ENCODE results near the gene PTBP2. TPM values are rescaled to one million over a fixed set of nuclear protein-coding genes. Genes with fewer than 3 reads are reported as not detected.
A peak's percentile ranks its signal among the peaks of the same experiment; 100 is the strongest.

The PTBP2 gene
- total RNA-seq, 1 donor from 2014 or later = 26.1 TPM

GRCh38 chr1:96842215-96842614 is 120.6 kb downstream of the PTBP2 start:
- H3K27ac Mint-ChIP-seq (ENCODE audit: unreplicated experiment) = no peak overlapping the region
- peaks cover 4% of the 10 kb centered on the region for H3K4me1 Mint-ChIP-seq (ENCODE audit: unreplicated experiment)
- no peak overlapping the region for H3K4me3 Mint-ChIP-seq (ENCODE audit: unreplicated experiment)
- TF ChIP-seq CTCF (IDR thresholded peaks at IDR 0.05) = peak; percentile 21
- no peaks in the 10 kb centered on the region for H3K36me3 Mint-ChIP-seq (ENCODE audit: unreplicated experiment)
- peaks cover 11% of the 10 kb centered on the region for H3K9me3 Mint-ChIP-seq (ENCODE audit: unreplicated experiment)
- H3K27me3 Mint-ChIP-seq (ENCODE audit: unreplicated experiment) = no peaks in the 10 kb centered on the region
- DNase-seq (ENCODE audit: extremely low spot score, unreplicated experiment) = no peak

GRCh38 chr1:96843196-96843595 is 121.6 kb downstream of the PTBP2 start:
- H3K27ac Mint-ChIP-seq (ENCODE audit: unreplicated experiment) = no peak overlapping the region
- H3K4me3 Mint-ChIP-seq (ENCODE audit: unreplicated experiment) = no peak overlapping the region
- no peaks in the 10 kb centered on the region for H3K36me3 Mint-ChIP-seq (ENCODE audit: unreplicated experiment)
- DNase-seq (ENCODE audit: extremely low spot score, unreplicated experiment) = no peak
- H3K9me3 Mint-ChIP-seq (ENCODE audit: unreplicated experiment) = peaks cover 11% of the 10 kb centered on the region
- no peaks in the 10 kb centered on the region for H3K27me3 Mint-ChIP-seq (ENCODE audit: unreplicated experiment)
- no peaks in the 10 kb centered on the region for H3K4me1 Mint-ChIP-seq (ENCODE audit: unreplicated experiment)
- no peak for TF ChIP-seq CTCF (IDR thresholded peaks at IDR 0.05)

- Mint-ChIP-seq H3K4me1 (ENCODE audit: unreplicated experiment) (no peaks in the 10 kb centered on the region), H3K36me3 (ENCODE audit: unreplicated experiment) (no peaks in the 10 kb centered on the region), H3K27me3 (ENCODE audit: unreplicated experiment) (no peaks in the 10 kb centered on the region), H3K4me3 (ENCODE audit: unreplicated experiment) (no peak overlapping the region), H3K27ac (ENCODE audit: unreplicated experiment) (no peak overlapping the region), H3K9me3 (ENCODE audit: unreplicated experiment) (peaks cover 8% of the 10 kb centered on the region)
- no peak for TF ChIP-seq CTCF (IDR thresholded peaks at IDR 0.05)
- DNase-seq (ENCODE audit: extremely low spot score, unreplicated experiment) = no peak
Observed at GRCh38 chr1:96843601-96844000, 122.0 kb downstream of the PTBP2 start.

- no peaks in the 10 kb centered on the region for H3K4me1 Mint-ChIP-seq (ENCODE audit: unreplicated experiment)
Observed at GRCh38 chr1:96845464-96845863, 123.9 kb downstream of the PTBP2 start.

GRCh38 chr1:96861836-96862235 is 140.3 kb downstream of the PTBP2 start:
- TF ChIP-seq CTCF (IDR thresholded peaks at IDR 0.05) = no peak
- Mint-ChIP-seq H3K27me3 (ENCODE audit: unreplicated experiment) (no peaks in the 10 kb centered on the region), H3K4me1 (ENCODE audit: unreplicated experiment) (peaks cover 7% of the 10 kb centered on the region), H3K4me3 (ENCODE audit: unreplicated experiment) (no peak overlapping the region), H3K27ac (ENCODE audit: unreplicated experiment) (no peak overlapping the region), H3K36me3 (ENCODE audit: unreplicated experiment) (peaks cover 3% of the 10 kb centered on the region), H3K9me3 (ENCODE audit: unreplicated experiment) (peaks cover 18% of the 10 kb centered on the region)
- no peak for DNase-seq (ENCODE audit: extremely low spot score, unreplicated experiment)

More at GRCh38 chr1:96845464-96845863, 123.9 kb downstream of the PTBP2 start:
- no peak overlapping the region for H3K4me3 Mint-ChIP-seq (ENCODE audit: unreplicated experiment)
- no peaks in the 10 kb centered on the region for H3K27me3 Mint-ChIP-seq (ENCODE audit: unreplicated experiment)
- no peak overlapping the region for H3K27ac Mint-ChIP-seq (ENCODE audit: unreplicated experiment)
- TF ChIP-seq CTCF (IDR thresholded peaks at IDR 0.05) = peak; percentile 49
- no peak for DNase-seq (ENCODE audit: extremely low spot score, unreplicated experiment)
- no peaks in the 10 kb centered on the region for H3K9me3 Mint-ChIP-seq (ENCODE audit: unreplicated experiment)
- H3K36me3 Mint-ChIP-seq (ENCODE audit: unreplicated experiment) = no peaks in the 10 kb centered on the region
